Putamen (tissue), 1 donor: ENCODE measurements around the gene CAMSAP1.
A peak's percentile ranks its signal among the peaks of the same experiment; 100 is the strongest.
"Not testable (repeated sequence)": the region's sequence is repeated elsewhere in the genome, so short reads cannot be mapped to it uniquely, and the experiment has no call there.

ENCODE experiments used
- DNase-seq: peaks from one replicate; pipeline ENCODE4 v3.0.0-alpha.2; 2016; ENCODE audit warnings: low spot score

The CAMSAP1 gene

DNA sequence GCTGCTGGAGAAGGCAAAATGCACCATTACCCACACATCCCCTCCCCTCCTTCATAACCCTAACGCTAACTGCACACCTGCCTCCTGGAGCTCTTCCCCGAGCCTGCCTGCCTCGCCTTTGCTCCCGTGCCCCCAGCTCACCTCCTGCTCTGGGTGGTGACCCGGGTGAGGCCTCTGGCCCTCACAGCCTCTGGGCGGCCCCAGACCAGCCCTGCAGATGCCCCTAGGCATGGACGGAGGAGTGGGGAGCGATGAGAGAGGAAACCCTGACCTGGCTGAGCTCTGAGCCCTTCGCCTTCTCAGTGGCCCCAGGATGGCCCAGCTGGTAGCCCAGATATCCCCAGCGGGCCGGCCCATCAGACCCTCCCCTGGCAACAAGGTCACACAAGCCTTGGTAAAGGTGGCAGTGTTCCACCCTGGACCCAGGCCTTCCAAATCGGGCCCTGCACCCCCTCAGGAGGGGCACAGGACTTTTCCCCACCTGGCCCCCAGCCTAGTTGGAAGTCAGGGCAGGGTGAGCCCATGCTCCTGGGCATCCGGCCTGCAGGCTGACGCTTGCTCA, 14.5 kb upstream of the CAMSAP1 start:
- DNase-seq: no peak

DNA sequence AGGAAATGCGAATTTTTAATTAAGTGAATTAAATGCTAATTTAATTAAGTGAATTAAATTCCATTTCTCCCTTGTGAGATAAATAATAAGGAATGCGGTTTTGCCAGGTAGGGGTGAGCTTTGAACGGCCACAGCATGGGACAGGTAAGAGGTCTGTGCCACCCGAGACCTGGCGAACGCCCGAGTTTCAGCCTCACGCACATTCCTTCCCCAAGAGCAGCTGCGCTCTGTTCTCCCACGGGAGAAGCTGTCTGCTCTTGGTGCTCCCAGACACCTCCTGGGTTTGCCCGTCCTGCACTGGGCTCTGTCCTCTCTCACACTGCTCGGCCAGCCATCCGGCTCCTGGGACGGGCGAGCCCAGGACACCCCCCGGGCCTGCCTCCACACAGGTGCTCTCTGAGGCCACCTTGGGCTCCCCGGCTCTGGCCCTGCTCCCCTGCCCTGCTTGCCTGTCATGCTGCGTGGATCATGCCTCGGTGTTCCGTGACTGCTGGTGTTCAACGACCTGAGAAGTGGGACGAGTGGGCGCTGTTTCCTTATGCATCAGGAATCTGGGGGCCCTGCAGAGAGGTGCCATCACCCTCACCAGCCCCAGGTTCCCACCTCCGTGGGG, 13.7 kb upstream of the CAMSAP1 start:
- peak; percentile 54 for DNase-seq

DNA sequence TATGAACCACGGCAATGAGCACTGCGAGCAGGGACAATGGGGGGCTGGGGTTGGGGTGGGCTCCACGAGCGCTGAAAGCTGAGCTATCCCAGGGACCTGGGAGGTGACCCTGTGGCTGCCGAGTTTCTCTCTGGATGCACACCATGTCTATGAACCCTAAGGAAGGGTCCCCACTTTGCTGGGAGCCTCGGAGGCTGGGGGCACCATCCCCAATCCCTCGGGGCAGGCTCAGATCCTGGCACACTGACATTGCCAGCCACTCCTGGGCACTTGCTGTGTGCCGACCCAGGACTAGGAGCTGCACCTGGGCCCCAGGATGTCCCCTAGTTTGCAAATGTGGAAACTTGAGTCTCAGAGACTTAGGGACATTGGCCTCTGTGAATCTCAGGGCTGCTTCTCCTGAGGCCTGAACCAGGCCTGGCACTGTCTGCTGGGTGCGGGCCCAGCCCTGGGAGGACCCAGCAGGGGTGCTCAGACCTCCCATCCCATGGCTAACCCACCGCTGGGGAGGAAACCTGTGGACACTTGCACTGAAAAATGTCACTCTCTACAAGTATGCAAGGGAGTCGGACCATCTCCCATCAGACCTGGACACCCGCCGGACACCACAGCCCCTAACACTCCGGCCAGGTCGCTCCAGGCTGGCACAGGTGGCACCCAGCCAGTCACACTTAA, 13.0 kb upstream of the CAMSAP1 start:
- DNase-seq: no peak

DNA sequence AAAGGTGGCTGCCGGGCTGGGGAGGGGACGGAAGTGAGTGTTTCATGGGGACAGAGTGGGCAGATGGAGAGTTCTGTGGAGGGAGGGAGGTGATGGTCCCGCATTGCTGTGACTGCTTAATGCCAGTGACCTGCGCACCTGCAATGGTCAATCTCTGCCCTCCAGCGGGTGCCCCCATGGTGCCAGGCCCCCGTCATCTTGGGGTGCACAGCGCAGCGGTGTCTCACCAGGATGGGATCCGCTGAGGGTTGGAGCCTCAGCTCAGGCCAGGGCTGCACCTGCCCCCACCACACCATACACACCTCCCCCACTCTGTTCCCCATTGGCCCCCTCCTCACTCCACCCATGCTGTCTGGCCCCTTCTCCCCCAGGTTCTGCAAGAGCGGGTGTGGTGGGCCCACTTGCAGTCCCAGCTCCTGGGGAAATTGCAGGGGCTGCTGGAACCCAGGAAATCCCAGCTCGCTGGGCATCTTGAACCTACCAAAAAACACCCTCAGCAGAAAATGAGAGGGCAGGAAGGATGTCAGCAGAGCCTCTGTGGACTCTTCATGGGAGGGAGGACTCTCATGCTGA, 12.1 kb upstream of the CAMSAP1 start:
- no peak for DNase-seq

DNA sequence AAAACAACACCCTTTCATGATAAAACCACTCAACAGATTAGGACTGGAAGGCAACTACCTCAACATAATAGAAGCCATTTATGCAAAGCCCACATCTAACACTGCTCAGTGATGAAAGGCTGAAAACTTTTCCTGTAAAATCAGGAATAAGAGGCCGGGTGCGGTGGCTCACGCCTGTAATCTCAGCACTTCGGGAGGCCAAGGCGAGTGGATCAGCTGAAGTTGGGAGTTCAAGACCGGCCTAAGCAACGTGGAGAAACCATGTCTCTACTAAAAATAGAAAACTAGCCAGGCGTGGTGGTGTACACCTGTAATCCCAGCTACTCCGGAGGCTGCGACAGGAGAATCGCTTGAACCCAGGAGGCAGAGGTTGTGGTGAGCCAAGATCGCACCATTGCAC, 8.9 kb upstream of the CAMSAP1 start:
- not testable (repeated sequence) for DNase-seq

DNA sequence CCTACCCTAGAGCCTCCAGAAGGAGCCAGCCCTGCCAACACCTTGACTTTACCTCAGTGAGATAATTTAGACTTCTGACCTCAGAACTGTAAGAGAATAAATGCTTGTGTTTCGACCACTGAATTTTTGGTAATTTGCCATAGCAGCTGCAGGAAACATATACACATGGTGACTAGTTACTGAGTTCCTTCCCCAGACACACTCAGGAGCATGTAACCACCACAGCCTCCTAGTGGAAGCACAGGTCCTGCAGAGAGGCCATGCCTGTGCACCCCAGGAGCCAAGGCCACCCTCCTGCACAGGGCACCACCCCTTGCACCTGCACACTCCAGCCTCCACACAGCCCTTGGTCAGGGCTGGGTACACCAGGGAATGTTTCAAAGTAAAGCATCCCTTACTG, 7.6 kb upstream of the CAMSAP1 start:
- DNase-seq: no peak

DNA sequence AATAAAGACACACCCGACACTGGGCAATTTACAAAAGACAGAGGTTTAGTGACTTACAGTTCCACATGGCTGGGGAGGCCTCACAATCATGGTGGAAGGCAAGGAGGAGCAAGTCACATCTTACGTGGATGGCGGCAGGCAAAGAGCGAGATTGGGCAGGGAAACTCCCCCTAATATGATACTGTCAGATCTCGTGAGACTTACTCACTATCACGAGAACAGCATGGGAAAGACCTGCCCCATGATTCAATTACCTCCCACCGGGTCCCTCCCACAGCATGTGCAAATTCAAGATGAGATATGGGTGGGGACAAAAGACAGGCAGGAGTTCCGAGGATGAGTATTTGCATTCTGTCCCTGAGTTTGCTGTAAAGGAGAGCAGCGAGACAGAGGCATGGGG, 3.9 kb upstream of the CAMSAP1 start:
- not testable (repeated sequence) for DNase-seq

DNA sequence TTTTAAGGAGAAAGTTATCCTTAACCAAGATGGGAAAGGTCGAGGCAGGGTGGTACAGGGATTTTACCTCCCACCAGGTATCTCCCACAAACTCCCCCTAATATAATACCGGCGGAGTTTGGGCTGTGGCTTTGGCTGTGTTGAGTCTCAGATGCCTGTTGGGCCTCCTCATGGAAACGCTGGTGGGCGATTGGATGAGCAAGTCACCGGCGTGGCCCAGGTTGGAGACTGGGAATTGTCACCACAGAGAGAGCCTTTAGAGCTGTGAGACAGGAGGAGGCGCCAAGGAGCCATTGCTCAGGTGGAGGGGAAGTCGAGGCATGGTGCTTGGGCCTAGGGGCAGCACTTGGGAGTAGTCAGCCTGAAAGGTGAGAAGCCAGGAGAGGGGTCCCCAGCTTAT, 3.4 kb upstream of the CAMSAP1 start:
- DNase-seq: no peak

DNA sequence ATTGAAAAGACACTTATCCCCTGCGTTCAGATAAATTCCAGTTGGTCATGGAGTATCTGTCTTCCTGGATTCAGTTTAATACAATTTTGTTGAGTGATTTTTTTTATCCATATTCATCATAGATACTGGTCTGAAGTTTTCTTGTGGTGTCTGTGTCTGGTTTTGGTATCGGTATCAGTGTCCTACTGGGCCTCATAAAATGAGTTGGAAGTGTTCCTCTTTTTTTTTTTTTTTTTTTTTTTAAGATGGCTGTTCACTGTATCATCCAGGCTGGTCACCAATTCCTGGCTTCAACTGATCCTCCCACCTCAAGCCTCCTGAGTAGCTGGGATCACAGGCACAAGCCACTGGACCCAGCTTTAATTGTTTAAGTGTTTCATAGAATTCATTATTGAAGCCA, 2.9 kb upstream of the CAMSAP1 start:
- DNase-seq: no peak

DNA sequence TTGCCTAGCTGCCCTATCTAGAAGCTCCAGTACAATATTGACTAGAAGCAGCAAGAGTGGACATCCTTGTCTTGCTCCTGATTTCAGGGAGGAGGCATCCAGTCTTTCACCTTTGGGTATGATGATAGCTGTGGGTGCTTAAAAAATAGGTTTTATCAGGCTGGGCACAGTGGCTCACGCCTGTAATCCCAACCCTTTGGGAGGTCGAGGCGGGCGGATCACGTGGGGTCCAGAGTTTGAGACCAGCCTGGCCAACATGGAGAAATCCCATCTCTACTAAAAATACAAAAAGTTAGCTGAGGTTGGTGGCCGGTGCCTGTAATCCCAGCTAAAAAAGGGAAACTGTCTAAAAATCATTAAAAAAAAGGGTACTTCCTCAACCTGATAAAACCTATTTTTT, 2.0 kb upstream of the CAMSAP1 start:
- DNase-seq: no peak

DNA sequence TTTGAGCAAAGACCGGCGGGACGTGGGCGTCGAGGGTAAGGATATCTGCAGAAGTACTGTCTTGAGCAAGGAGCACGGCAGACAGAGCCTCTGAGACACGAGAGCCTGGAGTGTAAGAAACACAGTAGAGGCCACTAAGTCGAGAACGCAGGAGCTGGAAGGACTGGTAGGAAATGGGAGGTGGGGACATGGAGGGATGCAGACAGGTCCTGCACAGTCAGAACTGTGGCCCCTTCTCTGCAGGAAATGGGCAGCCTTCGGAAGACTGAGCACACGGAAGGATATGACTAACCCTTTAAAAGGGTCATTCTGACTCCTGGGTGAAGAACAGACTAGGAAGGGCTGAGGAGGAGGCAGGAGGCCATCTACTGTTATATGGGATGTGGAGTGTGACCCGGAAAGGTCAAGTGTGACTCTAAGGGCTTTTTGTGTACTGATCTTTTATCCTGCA, 1.4 kb upstream of the CAMSAP1 start:
- DNase-seq: no peak

DNA sequence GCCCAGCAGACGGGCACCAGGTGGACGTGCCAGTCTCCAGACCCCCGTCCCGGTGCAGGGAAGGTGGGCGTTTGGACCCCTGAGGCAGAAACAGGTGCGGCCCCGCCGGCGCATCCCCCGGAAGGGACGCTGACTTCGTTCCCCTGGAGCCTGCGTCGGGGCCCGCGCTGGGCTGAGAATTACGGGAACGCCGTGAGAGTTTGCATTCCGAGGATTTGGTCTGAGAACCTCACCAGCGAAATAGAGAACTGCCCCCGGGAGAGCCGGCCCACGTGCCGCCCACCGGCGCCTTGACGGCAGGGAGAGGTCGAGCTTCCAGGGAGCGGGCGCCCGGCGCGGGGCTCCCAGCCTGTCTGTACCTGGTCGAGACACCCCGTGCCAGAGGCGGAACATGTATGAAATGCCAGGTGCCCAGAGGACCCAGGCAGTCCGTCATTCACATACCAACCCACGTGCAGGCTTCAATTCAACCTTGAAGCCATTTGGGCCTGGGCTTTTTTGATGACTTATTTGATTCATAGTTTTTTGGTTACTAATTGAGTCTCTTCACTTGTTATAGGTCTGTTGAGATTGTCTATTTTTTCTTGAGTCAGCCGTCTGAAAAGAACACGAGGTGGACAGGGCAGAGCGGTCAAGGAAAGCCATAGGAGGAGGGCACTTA, 877 bp upstream of the CAMSAP1 start:
- no peak for DNase-seq

DNA sequence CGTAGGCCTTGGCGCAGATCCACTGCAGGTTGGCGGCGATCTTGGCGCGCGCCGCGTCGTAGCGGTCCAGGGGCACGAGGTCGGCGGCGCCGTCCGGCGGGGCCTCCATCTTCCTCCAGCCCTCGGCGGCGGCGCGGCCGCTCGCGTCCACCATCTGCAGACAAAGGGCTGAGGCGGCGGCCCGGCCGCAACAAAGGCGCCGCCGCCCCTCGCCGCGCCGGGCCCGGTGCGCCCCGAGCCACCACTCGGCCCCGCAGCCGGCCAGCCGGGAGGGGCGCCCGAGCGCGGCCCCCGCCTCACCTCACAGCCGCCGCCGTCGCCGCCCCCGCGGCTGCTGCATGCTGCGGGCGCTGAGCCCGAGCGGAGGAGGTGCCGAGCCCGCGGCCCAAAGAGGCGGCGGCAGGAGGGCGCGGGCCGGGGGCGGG, 328 bp downstream of the CAMSAP1 start:
- DNase-seq: no peak

DNA sequence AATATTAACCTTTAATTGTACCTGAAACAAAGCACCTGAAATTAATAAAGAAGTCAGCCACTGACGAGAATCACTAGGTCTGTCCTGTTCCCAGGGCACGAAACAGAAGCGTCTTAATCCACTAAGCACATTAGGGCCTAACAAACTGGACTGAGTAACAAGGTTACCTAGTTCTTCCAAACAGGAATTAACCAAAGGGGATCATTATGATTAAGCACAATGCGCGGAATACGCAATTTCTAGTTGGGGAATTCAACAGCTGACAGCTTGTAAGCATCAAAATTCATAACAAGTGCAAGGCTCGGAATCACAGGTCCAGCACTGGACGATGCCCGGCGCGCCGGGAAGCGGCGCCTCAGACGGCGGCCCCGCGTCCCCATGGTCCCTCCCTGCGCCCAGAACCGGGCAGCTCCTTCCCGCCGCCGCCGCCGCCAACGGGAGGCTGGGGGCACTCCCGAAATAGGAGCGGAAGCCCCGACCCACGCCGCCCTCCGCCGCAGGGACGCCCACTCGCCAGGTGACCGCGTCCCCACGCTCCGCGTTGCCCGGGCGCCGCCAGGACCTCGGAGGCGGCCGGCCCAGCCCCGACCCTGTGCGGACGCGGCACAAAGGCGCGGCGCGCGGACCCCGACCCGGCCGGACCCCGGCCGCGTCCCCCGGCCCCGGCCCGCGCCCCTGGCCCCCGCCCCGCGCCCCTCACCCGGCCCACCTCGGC, 898 bp downstream of the CAMSAP1 start:
- no peak for DNase-seq

DNA sequence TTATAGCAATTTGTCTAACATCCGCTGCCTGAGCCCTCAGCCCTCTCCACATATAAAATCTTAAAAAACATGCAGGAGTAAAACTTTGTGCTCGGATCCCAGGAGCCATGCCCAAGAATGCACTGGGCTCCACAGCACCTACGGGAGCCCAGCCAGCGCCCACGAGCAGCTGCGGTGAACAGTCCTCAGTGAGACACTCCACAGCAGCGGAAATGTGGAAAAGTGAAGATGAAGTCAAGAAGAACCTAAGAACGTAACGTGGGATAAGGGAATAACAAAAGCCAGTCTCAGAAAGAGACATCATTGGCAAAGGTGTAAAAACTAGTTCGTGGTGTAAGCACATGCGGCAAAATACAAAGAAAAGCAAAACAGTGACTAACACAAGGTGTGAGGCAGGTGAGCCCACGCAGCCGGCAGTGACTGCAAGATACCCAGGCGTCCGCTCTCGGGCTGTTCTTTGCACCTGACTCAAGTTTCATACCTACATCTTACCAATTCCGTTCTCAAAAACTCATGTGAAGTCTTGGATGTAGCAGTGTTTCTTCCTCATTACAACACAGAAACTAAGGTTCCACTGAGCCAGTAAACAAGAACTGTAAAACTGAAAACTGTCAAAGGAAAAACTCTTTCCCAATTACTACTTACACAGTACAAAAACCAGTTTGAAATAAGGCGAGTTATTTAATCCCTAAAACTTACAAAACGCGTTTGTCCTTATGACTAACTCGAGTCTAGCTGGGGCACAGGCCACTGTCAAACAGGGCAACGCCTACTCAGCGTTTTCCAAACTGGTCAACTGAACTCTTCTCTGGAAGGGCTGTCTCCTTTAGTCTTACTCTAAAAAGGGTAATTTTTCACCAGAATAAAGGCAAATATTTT, 1.7 kb downstream of the CAMSAP1 start:
- DNase-seq: no peak

DNA sequence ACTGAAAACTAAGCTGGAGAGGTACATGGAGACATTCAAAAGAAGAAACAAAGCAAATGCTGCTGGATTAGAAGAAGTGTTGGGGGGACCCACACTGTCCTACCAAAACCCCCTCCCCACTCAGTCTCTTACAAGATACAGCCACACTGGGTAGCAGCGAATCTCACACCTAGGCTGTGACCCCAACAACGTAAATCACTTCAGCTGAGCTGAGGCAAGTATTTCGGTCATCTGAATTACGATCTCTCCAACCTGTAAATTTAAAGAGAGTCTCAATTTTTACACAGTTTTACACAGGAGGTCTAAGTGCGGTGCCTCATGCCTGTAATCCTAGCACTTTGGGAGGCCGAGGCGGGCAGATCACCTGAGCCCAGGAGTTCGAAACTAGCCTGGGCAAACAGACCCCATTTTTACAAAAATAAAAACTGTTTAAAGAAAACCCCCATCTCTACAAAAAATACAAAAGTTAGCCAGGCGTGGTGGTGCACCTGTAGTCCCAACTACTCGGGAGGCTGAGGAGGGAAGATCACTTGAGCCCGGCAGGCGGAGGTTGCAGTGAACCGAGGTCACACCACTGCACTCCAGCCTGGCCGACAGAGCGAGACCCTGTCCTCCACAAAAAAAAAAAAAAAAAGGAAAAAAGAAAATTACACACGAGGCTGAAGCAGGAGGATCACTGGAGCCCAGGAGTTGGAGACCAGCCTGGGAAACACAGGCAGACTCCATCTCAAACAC, 3.4 kb downstream of the CAMSAP1 start:
- DNase-seq: no peak

DNA sequence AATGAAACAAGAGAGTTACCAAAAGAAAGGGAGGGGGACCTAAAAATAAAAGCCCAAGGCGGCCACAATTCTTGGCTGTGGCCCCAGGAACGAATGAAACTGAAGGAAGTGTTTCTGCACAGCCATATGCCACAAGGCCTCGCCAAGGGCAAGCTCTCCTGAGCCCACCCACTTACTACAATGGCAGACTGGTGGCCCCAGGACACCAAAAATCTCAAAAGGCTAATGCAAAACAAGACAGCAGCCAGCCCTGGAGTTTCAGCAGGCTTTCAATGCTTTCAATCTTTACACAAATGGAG, 4.0 kb downstream of the CAMSAP1 start:
- DNase-seq: no peak

DNA sequence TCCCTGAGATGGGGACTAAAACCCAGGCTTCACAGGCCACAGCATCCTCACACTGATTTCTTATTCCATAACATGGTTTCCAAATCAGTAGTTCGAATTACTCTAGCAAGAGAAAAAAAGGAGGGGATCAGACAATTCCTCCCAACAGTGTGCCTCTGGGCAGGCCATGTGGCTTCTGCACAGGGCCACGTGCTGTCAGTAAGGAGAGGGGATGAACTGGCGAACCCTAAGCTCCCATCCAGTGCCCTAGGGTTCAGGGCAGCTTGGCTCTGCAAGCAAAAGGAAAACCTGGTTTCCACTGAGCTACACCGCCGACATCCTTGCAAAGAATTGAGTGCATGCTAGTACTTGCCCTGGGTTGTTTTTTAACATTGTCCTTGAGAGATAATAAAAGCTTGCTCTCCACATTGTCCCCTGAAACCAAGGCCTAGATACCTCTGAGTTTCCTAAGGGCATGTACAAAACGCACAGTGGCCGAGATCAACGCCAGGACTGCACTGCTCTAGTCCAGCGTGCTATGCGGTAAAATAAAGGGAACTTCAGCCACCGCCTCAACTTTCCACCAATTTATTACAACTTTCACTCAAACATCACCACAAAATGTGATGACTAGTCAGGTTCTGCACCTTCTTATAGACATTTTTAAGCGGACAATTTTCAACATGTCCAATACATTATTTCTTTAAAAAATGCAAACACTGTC, 4.5 kb downstream of the CAMSAP1 start:
- no peak for DNase-seq

DNA sequence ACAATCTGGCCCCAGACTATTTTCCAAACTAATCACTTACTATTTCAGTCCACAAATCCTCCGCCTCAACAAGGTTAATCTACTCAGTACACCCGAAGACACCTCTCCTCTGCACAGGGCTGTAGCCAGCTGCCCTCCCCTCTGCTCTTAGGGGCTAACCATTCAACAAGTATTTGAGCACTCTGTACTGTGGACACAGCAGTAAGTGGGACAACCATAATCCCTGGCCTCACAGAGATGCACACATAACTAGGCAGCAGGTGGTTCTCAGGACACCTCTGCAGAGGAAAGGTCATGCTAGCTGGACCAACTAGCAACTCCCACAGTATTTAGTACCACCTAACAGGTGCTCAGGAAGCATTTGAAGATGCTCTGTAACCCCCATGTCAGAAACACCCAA, 5.5 kb downstream of the CAMSAP1 start:
- DNase-seq: no peak
